Aorta (tissue), 5 donors: ENCODE measurements around the gene CSGALNACT2. TPM values are rescaled to one million over a fixed set of nuclear protein-coding genes. Genes with fewer than 3 reads are reported as not detected.
"Not testable (repeated sequence)": the region's sequence is repeated elsewhere in the genome, so short reads cannot be mapped to it uniquely, and the experiment has no call there.

Source experiments
- ATAC-seq: fragments of 200-7000 bp; cut with Tn5 transposase; one replicate; pipeline ENCODE4 v1.9.1; 2022; ENCODE audit warnings: moderate library complexity; ENCODE audit not compliant: low FRiP score
- DNase-seq, 2 donors: peaks; one replicate each; pipeline ENCODE4 v3.0.0-alpha.2; 2020
- H3K27ac ChIP-seq, 2 donors: one replicate each; pipeline ENCODE4 v1.5.1; 2013; ENCODE audit warnings: low read length in 2 of 2, mild to moderate bottlenecking in 2 of 2, moderate library complexity in 2 of 2, control low read depth in 1 of 2, inconsistent platforms in 1 of 2, low read depth in 1 of 2
- H3K27me3 ChIP-seq, 2 donors: one replicate each; pipeline ENCODE4 v1.6.1; 2013; ENCODE audit warnings: control low read depth in 1 of 2, low read length in 1 of 2, mild to moderate bottlenecking in 1 of 2, moderate library complexity in 1 of 2; ENCODE audit not compliant: insufficient read depth in 2 of 2, control insufficient read depth in 1 of 2
- H3K36me3 ChIP-seq, 2 donors: one replicate each; pipeline ENCODE4 v1.6.1; 2013; ENCODE audit warnings: control low read depth in 1 of 2, low read length in 1 of 2, mild to moderate bottlenecking in 1 of 2; ENCODE audit not compliant: insufficient read depth in 2 of 2, control insufficient read depth in 1 of 2
- H3K4me1 ChIP-seq, 2 donors: one replicate each; pipeline ENCODE4 v1.6.1; 2013; ENCODE audit warnings: low read length in 2 of 2, control low read depth in 1 of 2, mild to moderate bottlenecking in 1 of 2, moderate library complexity in 1 of 2; ENCODE audit not compliant: insufficient read depth in 2 of 2, control insufficient read depth in 1 of 2
- H3K4me3 ChIP-seq, 2 donors: one replicate each; pipeline ENCODE4 v1.5.1; 2013; ENCODE audit warnings: low read length in 2 of 2, control low read depth in 1 of 2, mild to moderate bottlenecking in 1 of 2
- H3K9me3 ChIP-seq: one replicate; pipeline ENCODE4 v1.6.1; 2013; ENCODE audit warnings: mild to moderate bottlenecking, low read length; ENCODE audit not compliant: control insufficient read depth
- WGBS, 2 donors: extraction: QIAGEN DNeasy Blood & Tissue Kit; methylation state at CpG; one replicate each; pipeline ENCODE4 v1.1.7; 2013; 5-methylcytosine and 5-hydroxymethylcytosine counted together
- intact Hi-C, 2 donors: fragments of 100-400 bp; cut with DNase I; formaldehyde crosslinking; loops; one replicate each; pipeline versions ENCODE4 v1.14.2 to v1.15.0; 2022
- long read RNA-seq, 2 donors: library from polyadenylated mRNA; unstranded; transcript quantifications; one replicate each; pipeline ENCODE4 v2.0.0, GENCODE V29; 2020 to 2021
- polyA plus RNA-seq, 2 donors: library from polyadenylated mRNA; stranded (reverse); fragments of 200-250 nt; gene quantifications; one replicate each; pipeline ENCODE4 v1.2.3, GENCODE V29; 2013
- total RNA-seq, 2 donors: library from RNA; stranded (reverse); fragmentation: NEBNext Ultra II Directional; extraction: Animal tissue kit (Norgen Biotek cat#: 25700); gene quantifications; one replicate each; pipeline ENCODE4 v1.2.1, GENCODE V29; 2021
- donor health status: healthy with polysubstance abuse.
- donor health status: Bipolar disorder and iron deficiency.
- donor health status: DM: no; HTN: no; CAD: no.
- donor health status: DM: no; HTN: no; CAD: no.
- donor health status: DM: yes; HTN: yes; CAD: no.

CSGALNACT2 gene, protein sequence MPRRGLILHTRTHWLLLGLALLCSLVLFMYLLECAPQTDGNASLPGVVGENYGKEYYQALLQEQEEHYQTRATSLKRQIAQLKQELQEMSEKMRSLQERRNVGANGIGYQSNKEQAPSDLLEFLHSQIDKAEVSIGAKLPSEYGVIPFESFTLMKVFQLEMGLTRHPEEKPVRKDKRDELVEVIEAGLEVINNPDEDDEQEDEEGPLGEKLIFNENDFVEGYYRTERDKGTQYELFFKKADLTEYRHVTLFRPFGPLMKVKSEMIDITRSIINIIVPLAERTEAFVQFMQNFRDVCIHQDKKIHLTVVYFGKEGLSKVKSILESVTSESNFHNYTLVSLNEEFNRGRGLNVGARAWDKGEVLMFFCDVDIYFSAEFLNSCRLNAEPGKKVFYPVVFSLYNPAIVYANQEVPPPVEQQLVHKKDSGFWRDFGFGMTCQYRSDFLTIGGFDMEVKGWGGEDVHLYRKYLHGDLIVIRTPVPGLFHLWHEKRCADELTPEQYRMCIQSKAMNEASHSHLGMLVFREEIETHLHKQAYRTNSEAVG
- total RNA-seq (10 to 100 TPM; 32.7 to 35.8 TPM), polyA plus RNA-seq (10 to 100 TPM; 18.2 to 20.1 TPM)
- long read RNA-seq, donor 1, partial matches to known transcripts = 10 of 17 reads
- long read RNA-seq, donor 1, other reads (novel, unspliced or antisense) = 5 of 17 reads
- long read RNA-seq, donor 2, transcript CSGALNACT2-201 (8 exons, 3,730 nt) = major isoform, 10 of 31 reads
- long read RNA-seq, donor 2, partial matches to known transcripts = 6 of 31 reads
- long read RNA-seq, donor 2, other reads (novel, unspliced or antisense) = 15 of 31 reads

DNA sequence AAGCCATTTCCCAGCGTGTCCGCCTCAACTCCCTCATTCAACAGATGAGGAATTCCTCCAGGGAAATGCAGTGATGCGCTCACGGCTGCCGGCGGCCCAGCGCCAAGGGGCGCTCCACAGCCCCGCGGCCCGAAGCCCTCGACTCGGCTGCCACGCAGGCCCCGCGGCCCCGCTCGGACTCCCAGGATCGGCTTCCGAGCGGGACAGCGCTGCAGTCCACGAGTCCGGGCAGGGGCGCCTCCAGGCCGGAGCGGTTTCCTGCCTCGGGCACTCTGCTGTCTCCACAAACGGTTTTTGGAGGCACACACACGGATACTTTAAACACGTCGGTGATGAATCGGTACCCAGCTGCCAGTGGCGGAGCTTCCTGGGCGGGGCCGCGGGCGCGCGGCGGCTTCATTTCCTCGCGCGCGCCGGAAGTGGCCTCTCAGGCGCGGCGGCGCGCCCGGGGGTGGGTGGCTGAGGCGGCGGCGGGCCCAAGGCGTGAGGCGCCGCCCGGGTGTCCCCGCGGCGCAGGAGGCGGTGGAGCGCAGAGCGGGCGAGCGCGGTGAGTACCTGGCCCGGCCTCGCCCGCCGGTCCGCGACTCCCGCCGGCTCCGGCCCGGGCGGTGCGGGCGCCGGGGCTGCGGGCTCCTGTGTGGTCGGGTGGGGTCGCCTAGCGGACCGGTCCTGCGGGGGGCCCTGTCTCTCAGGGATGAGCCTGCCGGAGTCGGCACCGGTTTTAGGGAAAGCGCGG, at the start of gene CSGALNACT2:
Gene CSGALNACT2 (plus strand): TSS at position 425 of the 736 bp plus-strand sequence. CDS start 16,705 bp downstream, outside the sequence.
- WGBS, 2 donors = 0 to 1% methylated on average over 46 to 93 of the region's 93 CpGs
- H3K36me3 ChIP-seq = no peaks in the 10 kb centered on the region
- H3K4me1 ChIP-seq = no peaks in the 10 kb centered on the region
- H3K9me3 ChIP-seq = no peaks in the 10 kb centered on the region
- intact Hi-C loops = loop anchor here in 1 of 2 donors (10.0 kb wide), 1 partner anchor 353 kb away; the partner anchor contains the start of gene BMS1
- H3K27ac ChIP-seq = peak within 1 kb of the TSS; percentile 88 to 89
- ATAC-seq (peak; percentile 93), DNase-seq (peak; percentile 91 to 96)
- peak within 1 kb of the TSS; percentile 89 to 96 for H3K4me3 ChIP-seq
- H3K27me3 ChIP-seq = no peaks in the 10 kb centered on the region

DNA sequence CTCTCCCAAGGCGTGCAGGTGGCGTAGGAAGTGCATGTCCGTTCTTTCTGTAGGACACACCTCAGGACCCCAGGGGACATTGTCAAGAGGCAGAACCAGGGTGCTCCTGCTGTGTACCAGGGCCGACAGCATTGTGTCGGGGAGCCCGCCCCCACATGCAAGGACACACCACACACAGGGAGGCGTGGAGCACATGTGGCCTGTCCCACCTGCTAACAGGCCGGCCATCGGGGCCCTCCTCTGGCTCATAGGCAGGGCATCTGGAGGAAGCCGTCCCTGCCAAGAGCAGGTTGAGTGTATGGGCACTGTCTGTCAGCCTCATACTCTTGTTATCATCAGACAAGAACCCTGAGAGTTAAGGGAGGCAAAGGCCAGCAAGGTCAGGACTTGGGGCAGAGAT, 48.7 kb upstream of the CSGALNACT2 start:
- no peaks in the 10 kb centered on the region for H3K9me3 ChIP-seq
- H3K4me3 ChIP-seq = no peak overlapping the region
- intact Hi-C loops = no loop called here
- no peak overlapping the region for H3K27ac ChIP-seq
- H3K36me3 ChIP-seq = no peaks in the 10 kb centered on the region
- WGBS, 2 donors = 91 to 92% methylated on average over 10 of the region's 10 CpGs
- H3K27me3 ChIP-seq = no peaks in the 10 kb centered on the region
- no peaks in the 10 kb centered on the region for H3K4me1 ChIP-seq
- ATAC-seq (no peak), DNase-seq (no peak)

DNA sequence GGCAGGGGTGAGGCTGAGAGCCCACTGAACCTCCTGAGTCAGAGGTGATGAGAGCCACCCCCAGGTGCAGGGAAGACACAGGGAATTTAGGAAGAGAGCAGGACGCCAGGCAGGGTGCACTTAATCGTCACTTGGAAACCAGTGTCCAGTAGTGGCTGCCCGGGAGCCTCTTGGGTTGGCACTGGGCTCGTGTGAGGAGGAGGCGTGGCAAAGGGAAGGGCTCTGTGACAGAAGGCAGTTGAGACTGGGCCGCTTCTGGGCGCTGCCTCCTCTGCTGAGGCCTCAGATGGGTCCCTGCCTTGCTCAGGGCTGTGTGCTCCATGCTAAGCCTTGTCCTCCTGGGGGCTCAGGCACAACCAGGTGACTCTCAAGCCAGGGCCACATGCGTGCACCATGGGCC, 48.1 kb upstream of the CSGALNACT2 start:
- no peak for ATAC-seq
- no peak for DNase-seq
- no peaks in the 10 kb centered on the region for H3K36me3 ChIP-seq
- H3K27ac ChIP-seq = no peak overlapping the region
- intact Hi-C loops = no loop called here
- no peak overlapping the region for H3K4me3 ChIP-seq
- 61 to 65% methylated on average over 8 of the region's 8 CpGs for WGBS, 2 donors
- no peaks in the 10 kb centered on the region for H3K9me3 ChIP-seq
- no peaks in the 10 kb centered on the region for H3K4me1 ChIP-seq
- no peaks in the 10 kb centered on the region for H3K27me3 ChIP-seq

DNA sequence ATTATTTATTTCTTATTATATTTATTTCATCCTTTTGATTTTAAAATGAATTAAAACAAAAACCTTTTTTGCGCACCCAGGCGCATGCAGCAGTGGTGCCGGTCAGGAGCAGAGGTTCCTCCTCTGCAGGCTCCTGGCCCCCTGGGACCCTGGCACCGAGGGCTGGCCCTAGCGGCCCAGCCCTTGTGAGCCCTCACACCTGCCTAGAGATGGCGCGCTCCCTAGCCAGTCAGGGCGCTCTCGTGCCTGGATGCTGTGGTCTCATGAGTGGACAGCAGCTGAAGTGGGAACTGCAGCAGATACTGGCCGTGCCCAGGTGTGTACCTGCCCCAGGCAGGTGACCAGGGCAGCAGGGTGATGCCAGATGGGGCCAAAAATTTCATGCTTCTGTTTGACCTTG, 47.6 kb upstream of the CSGALNACT2 start:
- DNase-seq (no peak), ATAC-seq (no peak)
- no peaks in the 10 kb centered on the region for H3K4me1 ChIP-seq
- H3K27ac ChIP-seq = no peak overlapping the region
- intact Hi-C loops = no loop called here
- H3K27me3 ChIP-seq = no peaks in the 10 kb centered on the region
- WGBS, 2 donors = 89% methylated on average over 10 of the region's 10 CpGs
- H3K4me3 ChIP-seq = no peak overlapping the region
- H3K9me3 ChIP-seq = no peaks in the 10 kb centered on the region
- H3K36me3 ChIP-seq = no peaks in the 10 kb centered on the region

DNA sequence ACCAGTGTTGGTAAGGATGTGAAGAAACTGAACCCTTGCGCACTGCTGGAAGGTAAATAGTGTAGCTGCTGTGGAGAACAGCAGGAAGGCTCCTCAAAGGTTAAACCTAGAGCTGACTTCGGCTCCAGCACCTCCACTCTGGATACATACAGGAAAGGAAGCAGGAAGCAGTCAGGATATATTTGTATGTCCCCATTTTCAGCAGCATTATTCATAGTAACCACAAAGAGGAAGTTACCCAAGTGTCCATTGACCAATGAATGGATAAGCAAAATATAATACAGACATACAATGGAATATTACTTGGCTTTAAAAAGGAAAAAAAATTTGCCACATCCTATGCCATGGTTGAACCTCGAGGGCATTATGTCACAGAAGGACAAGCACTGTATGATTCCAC, 46.4 kb upstream of the CSGALNACT2 start:
- no peak overlapping the region for H3K27ac ChIP-seq
- H3K4me1 ChIP-seq = no peaks in the 10 kb centered on the region
- no peak overlapping the region for H3K4me3 ChIP-seq
- ATAC-seq (no peak), DNase-seq (no peak)
- intact Hi-C loops = no loop called here
- WGBS, 2 donors = 67 to 68% methylated on average over 3 of the region's 3 CpGs
- no peaks in the 10 kb centered on the region for H3K9me3 ChIP-seq
- no peaks in the 10 kb centered on the region for H3K27me3 ChIP-seq
- H3K36me3 ChIP-seq = no peaks in the 10 kb centered on the region

DNA sequence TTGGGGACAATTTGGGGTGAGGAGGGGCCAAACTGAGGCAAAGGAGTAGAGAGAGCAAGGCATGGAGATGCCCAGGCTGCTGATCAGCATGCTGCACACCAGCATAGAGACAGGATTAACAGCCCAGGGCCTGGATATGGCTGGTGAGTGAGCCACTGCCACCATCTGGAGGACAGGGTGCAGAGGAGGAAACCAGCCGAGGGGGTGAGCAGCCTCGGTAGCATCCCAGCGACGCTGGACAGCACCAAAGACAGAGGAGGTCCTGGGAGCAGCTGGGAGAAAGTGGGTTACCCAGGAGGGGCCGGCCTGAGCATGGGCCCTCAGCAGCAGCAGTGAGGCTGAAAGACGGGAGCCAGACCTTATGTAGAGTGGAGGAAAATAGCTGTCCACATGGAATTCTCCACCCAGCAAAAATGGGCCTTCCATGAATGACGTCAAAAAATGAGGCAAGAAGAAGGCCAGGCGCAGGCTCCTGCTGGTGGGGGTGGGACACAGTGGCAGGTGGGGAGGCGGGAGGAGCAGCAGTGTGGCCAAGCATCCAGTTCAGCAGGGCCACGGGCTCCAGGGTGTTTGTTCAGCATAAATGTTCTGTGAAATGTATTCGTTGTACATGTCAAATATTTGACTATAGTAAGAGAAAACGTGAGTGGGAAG, 44.7 kb upstream of the CSGALNACT2 start:
- H3K27ac ChIP-seq = no peak overlapping the region
- no peak overlapping the region for H3K4me3 ChIP-seq
- no peaks in the 10 kb centered on the region for H3K9me3 ChIP-seq
- H3K36me3 ChIP-seq = no peaks in the 10 kb centered on the region
- DNase-seq = no peak
- no peaks in the 10 kb centered on the region for H3K27me3 ChIP-seq
- intact Hi-C loops = no loop called here
- H3K4me1 ChIP-seq = no peaks in the 10 kb centered on the region
- no peak for ATAC-seq
- 23 to 32% methylated on average over 12 of the region's 12 CpGs for WGBS, 2 donors

DNA sequence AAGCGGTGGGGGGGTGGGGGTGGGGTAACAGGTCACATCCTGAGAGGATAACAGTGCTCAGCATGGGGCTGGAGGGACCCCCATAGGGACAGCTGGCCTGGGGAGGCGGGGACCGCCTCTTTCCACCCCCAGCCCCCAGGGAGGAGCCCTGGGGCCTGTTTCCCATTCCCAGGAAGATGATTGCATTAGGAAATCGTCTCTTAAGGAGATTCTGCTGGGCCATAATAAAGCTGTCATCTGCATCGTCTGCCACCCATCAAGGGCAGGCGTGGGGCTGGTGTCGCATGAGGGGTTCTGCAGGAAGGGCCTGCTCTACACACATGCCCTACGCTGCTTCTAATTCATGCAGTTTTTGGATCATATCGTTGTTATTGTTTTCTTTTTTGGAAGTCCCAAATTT, 44.2 kb upstream of the CSGALNACT2 start:
- no peaks in the 10 kb centered on the region for H3K4me1 ChIP-seq
- H3K27me3 ChIP-seq = no peaks in the 10 kb centered on the region
- no peak for DNase-seq
- no peak overlapping the region for H3K4me3 ChIP-seq
- WGBS, 2 donors = 71 to 73% methylated on average over 9 of the region's 9 CpGs
- no peaks in the 10 kb centered on the region for H3K9me3 ChIP-seq
- no peak overlapping the region for H3K27ac ChIP-seq
- intact Hi-C loops = no loop called here
- ATAC-seq = no peak
- no peaks in the 10 kb centered on the region for H3K36me3 ChIP-seq

DNA sequence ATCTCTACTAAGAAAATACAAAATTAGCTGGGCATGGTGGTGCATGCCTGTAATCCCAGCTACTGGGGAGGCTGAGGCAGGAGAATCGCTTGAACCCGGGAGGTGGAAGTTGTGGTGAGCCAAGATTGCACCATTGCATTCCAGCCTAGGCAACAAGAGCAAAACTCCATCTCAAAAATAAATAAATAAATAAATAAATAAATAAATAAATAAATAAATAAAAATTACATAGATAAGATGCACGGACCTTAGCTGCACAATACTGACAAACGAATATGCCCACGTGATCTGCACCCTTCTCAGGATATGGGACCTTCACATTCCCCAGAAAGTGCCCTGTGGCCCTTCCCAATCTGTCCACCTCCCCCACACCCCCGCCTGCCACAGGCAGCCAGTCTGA, 38.9 kb upstream of the CSGALNACT2 start:
- H3K27me3 ChIP-seq, H3K36me3 ChIP-seq, intact Hi-C loops, H3K4me3 ChIP-seq, H3K27ac ChIP-seq, ATAC-seq, H3K9me3 ChIP-seq, H3K4me1 ChIP-seq, DNase-seq: not testable (repeated sequence)
- WGBS, 2 donors = 86 to 90% methylated on average over 6 of the region's 6 CpGs
